DLD1 (cell line): ENCODE results near the gene CMIP.

Source experiments
- in situ Hi-C: cut with HindIII; loops from 2 replicates; pipeline ENCODE4 v1.10.0; 2017; ENCODE audit warnings: low sequenced_read_pairs

The CMIP gene

GRCh38 chr16:81473969-81474959 is 29.7 kb downstream of the CMIP start:
- in situ Hi-C loops, result no loop called here

GRCh38 chr16:81477697-81478693 is 33.4 kb downstream of the CMIP start:
- in situ Hi-C loops, result no loop called here

- in situ Hi-C loops, result no loop called here
These were observed 34.4 kb downstream of the CMIP start for GRCh38 chr16:81478876-81479511.

- in situ Hi-C loops, result no loop called here
These were observed 36.1 kb downstream of the CMIP start for GRCh38 chr16:81480606-81481206.

- in situ Hi-C loops, result no loop called here
These were observed 36.7 kb downstream of the CMIP start for GRCh38 chr16:81481207-81481821.

- in situ Hi-C loops, result no loop called here
These were observed 37.9 kb downstream of the CMIP start for GRCh38 chr16:81482329-81483063.

GRCh38 chr16:81483064-81483969 is 38.7 kb downstream of the CMIP start:
- in situ Hi-C loops, result no loop called here

GRCh38 chr16:81483970-81484595 is 39.5 kb downstream of the CMIP start:
- in situ Hi-C loops, result no loop called here

GRCh38 chr16:81484908-81485624 is 40.5 kb downstream of the CMIP start:
- in situ Hi-C loops, result no loop called here

GRCh38 chr16:81485824-81486539 is 41.4 kb downstream of the CMIP start:
- in situ Hi-C loops, result no loop called here

GRCh38 chr16:81486540-81487061 is 42.0 kb downstream of the CMIP start:
- in situ Hi-C loops, result no loop called here

GRCh38 chr16:81487301-81487720 is 42.7 kb downstream of the CMIP start:
- in situ Hi-C loops, result no loop called here

GRCh38 chr16:81488687-81489411 is 44.2 kb downstream of the CMIP start:
- in situ Hi-C loops, result no loop called here

GRCh38 chr16:81489547-81490267 is 45.1 kb downstream of the CMIP start:
- in situ Hi-C loops, result no loop called here
